ENCODE measurements around the gene FSTL5. TPM values are rescaled to one million over a fixed set of nuclear protein-coding genes. Genes with fewer than 3 reads are reported as not detected.

FSTL5 gene
- total RNA-seq, 2 donors from 2014 or later: 0.13 TPM; not detected in 1

DNA sequence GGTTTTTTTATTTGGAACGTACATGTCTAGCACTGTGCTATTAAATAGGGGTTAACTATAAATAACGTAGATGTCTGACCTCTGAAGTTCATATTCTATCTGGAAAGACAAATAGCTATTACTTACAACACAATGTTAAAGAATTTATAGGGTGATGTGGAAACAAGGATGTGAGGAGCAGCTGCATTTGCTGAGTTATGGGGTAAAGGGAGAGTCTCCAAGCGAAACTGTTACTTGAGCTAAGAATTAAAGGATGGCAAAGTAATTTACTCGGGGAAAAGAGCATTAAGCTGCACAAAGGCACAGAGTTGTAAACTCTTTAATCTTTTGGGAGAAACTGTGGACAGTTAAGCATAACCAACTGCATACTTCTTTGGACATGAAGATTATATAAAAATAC, 117.7 kb downstream of the FSTL5 start:
- no peak overlapping the region for H3K4me3 ChIP-seq
- H3K27me3 ChIP-seq: no peaks in the 10 kb centered on the region
- H3K9ac ChIP-seq (ENCODE audit: low read depth in 2 of 2, low read length in 2 of 2): no peak overlapping the region
- TF ChIP-seq, protein P1, sequence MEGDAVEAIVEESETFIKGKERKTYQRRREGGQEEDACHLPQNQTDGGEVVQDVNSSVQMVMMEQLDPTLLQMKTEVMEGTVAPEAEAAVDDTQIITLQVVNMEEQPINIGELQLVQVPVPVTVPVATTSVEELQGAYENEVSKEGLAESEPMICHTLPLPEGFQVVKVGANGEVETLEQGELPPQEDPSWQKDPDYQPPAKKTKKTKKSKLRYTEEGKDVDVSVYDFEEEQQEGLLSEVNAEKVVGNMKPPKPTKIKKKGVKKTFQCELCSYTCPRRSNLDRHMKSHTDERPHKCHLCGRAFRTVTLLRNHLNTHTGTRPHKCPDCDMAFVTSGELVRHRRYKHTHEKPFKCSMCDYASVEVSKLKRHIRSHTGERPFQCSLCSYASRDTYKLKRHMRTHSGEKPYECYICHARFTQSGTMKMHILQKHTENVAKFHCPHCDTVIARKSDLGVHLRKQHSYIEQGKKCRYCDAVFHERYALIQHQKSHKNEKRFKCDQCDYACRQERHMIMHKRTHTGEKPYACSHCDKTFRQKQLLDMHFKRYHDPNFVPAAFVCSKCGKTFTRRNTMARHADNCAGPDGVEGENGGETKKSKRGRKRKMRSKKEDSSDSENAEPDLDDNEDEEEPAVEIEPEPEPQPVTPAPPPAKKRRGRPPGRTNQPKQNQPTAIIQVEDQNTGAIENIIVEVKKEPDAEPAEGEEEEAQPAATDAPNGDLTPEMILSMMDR (IDR thresholded peaks at IDR 0.05): no peak
- no peaks in the 10 kb centered on the region for H3K9me3 ChIP-seq
- no peaks in the 10 kb centered on the region for H3K36me3 ChIP-seq
- no peak for DNase-seq
- no peaks in the 10 kb centered on the region for H3K4me1 ChIP-seq
- intact Hi-C loops (cut with DNase I): no loop called here
- H3K27ac ChIP-seq: no peak overlapping the region

- H3K27me3 ChIP-seq: no peaks in the 10 kb centered on the region
- intact Hi-C loops (cut with DNase I): no loop called here
- H3K9me3 ChIP-seq: no peaks in the 10 kb centered on the region
- TF ChIP-seq, protein P1 (IDR thresholded peaks at IDR 0.05): no peak
- no peak overlapping the region for H3K4me3 ChIP-seq
- no peak overlapping the region for H3K9ac ChIP-seq (ENCODE audit: low read depth in 2 of 2, low read length in 2 of 2)
- H3K4me1 ChIP-seq: no peaks in the 10 kb centered on the region
- no peak for DNase-seq
- no peak overlapping the region for H3K27ac ChIP-seq
- no peaks in the 10 kb centered on the region for H3K36me3 ChIP-seq
Measured at GRCh38 chr4:162038112-162038511, 125.7 kb downstream of the FSTL5 start.

DNA sequence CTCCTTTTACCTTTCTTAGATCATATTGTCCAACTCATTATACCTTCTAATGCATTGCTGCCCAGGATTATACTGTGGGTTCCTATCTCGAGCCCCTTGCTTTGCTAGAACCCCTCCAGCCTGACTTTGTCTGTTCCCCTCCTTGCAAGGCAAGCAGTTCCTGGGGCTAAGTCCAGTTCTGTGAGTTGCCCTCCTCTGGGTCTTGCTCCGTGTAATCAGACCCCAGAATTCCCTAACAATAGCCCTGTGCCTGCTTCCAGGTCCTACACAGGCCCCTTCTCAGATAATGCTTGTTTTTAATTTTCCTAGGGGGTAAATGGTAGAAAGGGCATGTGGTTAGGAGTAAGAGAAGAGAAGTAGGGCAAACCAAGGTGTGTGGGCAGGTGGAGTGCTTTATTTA, 145.9 kb downstream of the FSTL5 start:
- Histone ChIP-seq H3K27me3 (no peaks in the 10 kb centered on the region), H3K27ac (no peak overlapping the region), H3K9me3 (no peaks in the 10 kb centered on the region), H3K9ac (ENCODE audit: low read depth in 2 of 2, low read length in 2 of 2) (no peak overlapping the region), H3K4me1 (no peaks in the 10 kb centered on the region), H3K4me3 (no peak overlapping the region), H3K36me3 (no peaks in the 10 kb centered on the region)
- intact Hi-C loops (cut with DNase I): no loop called here
- TF ChIP-seq, protein P1 (IDR thresholded peaks at IDR 0.05): no peak
- DNase-seq: no peak

GRCh38 chr4:162016991-162017390, 146.8 kb downstream of the FSTL5 start:
- Histone ChIP-seq H3K4me1 (no peaks in the 10 kb centered on the region), H3K4me3 (no peak overlapping the region), H3K36me3 (no peaks in the 10 kb centered on the region), H3K9ac (ENCODE audit: low read depth in 2 of 2, low read length in 2 of 2) (no peak overlapping the region), H3K27me3 (no peaks in the 10 kb centered on the region), H3K9me3 (no peaks in the 10 kb centered on the region), H3K27ac (no peak overlapping the region)
- intact Hi-C loops (cut with DNase I): no loop called here
- no peak for DNase-seq
- TF ChIP-seq, protein P1 (IDR thresholded peaks at IDR 0.05): no peak

DNA sequence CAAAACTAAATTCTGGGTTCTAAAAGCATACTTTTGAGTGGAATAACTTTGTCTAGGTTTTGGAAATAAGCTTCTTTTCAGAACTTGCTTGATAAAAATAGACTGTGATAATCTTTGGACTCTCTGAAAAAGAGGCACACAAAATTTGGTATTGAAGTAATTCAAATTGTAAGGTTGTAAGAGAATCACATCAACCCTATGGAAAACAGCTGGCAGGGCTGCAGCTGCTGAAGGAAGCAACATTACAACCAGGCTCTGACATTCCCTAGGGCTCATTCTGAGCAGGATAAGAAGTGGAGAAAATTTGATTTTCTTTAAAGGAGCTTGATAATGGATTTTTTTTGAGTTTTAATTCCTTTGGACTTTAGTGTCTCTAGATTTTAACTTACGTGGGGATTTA, 147.6 kb downstream of the FSTL5 start:
- no peaks in the 10 kb centered on the region for H3K9me3 ChIP-seq
- intact Hi-C loops (cut with DNase I): no loop called here
- TF ChIP-seq, protein P1 (IDR thresholded peaks at IDR 0.05): no peak
- no peak overlapping the region for H3K9ac ChIP-seq (ENCODE audit: low read depth in 2 of 2, low read length in 2 of 2)
- H3K27ac ChIP-seq: no peak overlapping the region
- no peaks in the 10 kb centered on the region for H3K4me1 ChIP-seq
- DNase-seq: no peak
- no peak overlapping the region for H3K4me3 ChIP-seq
- H3K27me3 ChIP-seq: no peaks in the 10 kb centered on the region
- H3K36me3 ChIP-seq: no peaks in the 10 kb centered on the region

- no peaks in the 10 kb centered on the region for H3K9me3 ChIP-seq
Measured at GRCh38 chr4:162015090-162015489, 148.7 kb downstream of the FSTL5 start.

More at GRCh38 chr4:162015090-162015489, 148.7 kb downstream of the FSTL5 start:
- no peak overlapping the region for H3K27ac ChIP-seq
- no peaks in the 10 kb centered on the region for H3K36me3 ChIP-seq
- no peaks in the 10 kb centered on the region for H3K4me1 ChIP-seq
- DNase-seq: no peak
- no peak overlapping the region for H3K9ac ChIP-seq (ENCODE audit: low read depth in 2 of 2, low read length in 2 of 2)
- intact Hi-C loops (cut with DNase I): no loop called here
- TF ChIP-seq, protein P1 (IDR thresholded peaks at IDR 0.05): no peak
- no peaks in the 10 kb centered on the region for H3K27me3 ChIP-seq
- H3K4me3 ChIP-seq: no peak overlapping the region
